Fibroblast of skin of right quadriceps (primary cell): ENCODE results near the gene MPZL3.
"Not testable (repeated sequence)": the region's sequence is repeated elsewhere in the genome, so short reads cannot be mapped to it uniquely, and the experiment has no call there.

ENCODE experiments used
- DNase-seq: peaks from one replicate; pipeline ENCODE4 v3.0.0-alpha.2; 2013

The MPZL3 gene

GRCh38 chr11:118211006-118211405 is 41.2 kb downstream of the MPZL3 start:
- DNase-seq, result peak; percentile 3

GRCh38 chr11:118210323-118210722 is 41.8 kb downstream of the MPZL3 start:
- DNase-seq, result no peak

- no peak for DNase-seq
Observed at GRCh38 chr11:118209033-118209432, 43.1 kb downstream of the MPZL3 start.

GRCh38 chr11:118207079-118207478 is 45.1 kb downstream of the MPZL3 start:
- no peak for DNase-seq

GRCh38 chr11:118206391-118207031 is 45.7 kb downstream of the MPZL3 start:
- DNase-seq, result no peak

GRCh38 chr11:118205606-118206378 is 46.4 kb downstream of the MPZL3 start:
- DNase-seq, result no peak

- DNase-seq, result no peak
Observed at GRCh38 chr11:118202599-118203422, 49.4 kb downstream of the MPZL3 start.

- no peak for DNase-seq
Observed at GRCh38 chr11:118201966-118202365, 50.2 kb downstream of the MPZL3 start.

- no peak for DNase-seq
Observed at GRCh38 chr11:118200901-118201680, 51.1 kb downstream of the MPZL3 start.

- no peak for DNase-seq
Observed at GRCh38 chr11:118200497-118200896, 51.7 kb downstream of the MPZL3 start.

- DNase-seq, result no peak
Observed at GRCh38 chr11:118199135-118199534, 53.0 kb downstream of the MPZL3 start.

- DNase-seq, result peak; percentile 45
Observed at GRCh38 chr11:118198370-118198769, 53.8 kb downstream of the MPZL3 start.

GRCh38 chr11:118194835-118195627 is 57.1 kb downstream of the MPZL3 start:
- peak; percentile 52 for DNase-seq

- DNase-seq, result no peak
Observed at GRCh38 chr11:118193910-118194566, 58.1 kb downstream of the MPZL3 start.

- DNase-seq, result not testable (repeated sequence)
Observed at GRCh38 chr11:118192817-118193216, 59.3 kb downstream of the MPZL3 start.

- DNase-seq, result not testable (repeated sequence)
Observed at GRCh38 chr11:118190942-118191506, 61.1 kb downstream of the MPZL3 start.

GRCh38 chr11:118186346-118187107 is 65.6 kb downstream of the MPZL3 start:
- DNase-seq, result no peak

GRCh38 chr11:118184784-118185579 is 67.2 kb downstream of the MPZL3 start:
- DNase-seq, result no peak

GRCh38 chr11:118183691-118184090 is 68.5 kb downstream of the MPZL3 start:
- DNase-seq, result not testable (repeated sequence)
